ENCODE data around the gene PRKACA. TPM values are rescaled to one million over a fixed set of nuclear protein-coding genes. Genes with fewer than 3 reads are reported as not detected.
"Not testable (repeated sequence)": the region's sequence is repeated elsewhere in the genome, so short reads cannot be mapped to it uniquely, and the experiment has no call there.

Gene PRKACA
- total RNA-seq, 1 donor from 2014 or later, result 87.1 TPM

- Histone ChIP-seq H3K27me3 (ENCODE audit: low read depth) (peaks cover 10% of the 10 kb centered on the region), H3K36me3 (peaks cover 26% of the 10 kb centered on the region), H3K27ac (no peak overlapping the region), H3K4me3 (no peak overlapping the region), H3K9me3 (no peaks in the 10 kb centered on the region), H3K4me1 (peaks cover 7% of the 10 kb centered on the region)
- intact Hi-C loops (cut with DNase I), result no loop called here
- DNase-seq, result no peak
- TF ChIP-seq CTCF (IDR thresholded peaks at IDR 0.05), result no peak
- no peak for ATAC-seq
Observed at GRCh38 chr19:14054099-14054498, 63.5 kb downstream of the PRKACA start.

- intact Hi-C loops (cut with DNase I), result no loop called here
- peaks cover 4% of the 10 kb centered on the region for H3K27me3 ChIP-seq (ENCODE audit: low read depth)
- TF ChIP-seq CTCF (IDR thresholded peaks at IDR 0.05), result no peak
- peaks cover 7% of the 10 kb centered on the region for H3K4me1 ChIP-seq
- no peaks in the 10 kb centered on the region for H3K9me3 ChIP-seq
- no peak overlapping the region for H3K4me3 ChIP-seq
- DNase-seq (no peak), ATAC-seq (no peak)
- peaks cover 29% of the 10 kb centered on the region for H3K36me3 ChIP-seq
- H3K27ac ChIP-seq, result no peak overlapping the region
Observed at GRCh38 chr19:14053500-14053899, 64.1 kb downstream of the PRKACA start.

- no peak for TF ChIP-seq CTCF (IDR thresholded peaks at IDR 0.05)
- Histone ChIP-seq H3K27ac (no peak overlapping the region), H3K4me1 (peaks cover 7% of the 10 kb centered on the region), H3K4me3 (no peak overlapping the region), H3K36me3 (peaks cover 29% of the 10 kb centered on the region), H3K27me3 (ENCODE audit: low read depth) (no peaks in the 10 kb centered on the region), H3K9me3 (no peaks in the 10 kb centered on the region)
- intact Hi-C loops (cut with DNase I), result no loop called here
- ATAC-seq, result no peak
- no peak for DNase-seq
Observed at GRCh38 chr19:14053032-14053431, 64.5 kb downstream of the PRKACA start.

- Histone ChIP-seq H3K27ac (no peak overlapping the region), H3K9me3 (no peaks in the 10 kb centered on the region), H3K4me1 (peaks cover 3% of the 10 kb centered on the region), H3K36me3 (peaks cover 29% of the 10 kb centered on the region), H3K27me3 (ENCODE audit: low read depth) (no peaks in the 10 kb centered on the region), H3K4me3 (no peak overlapping the region)
- intact Hi-C loops (cut with DNase I), result no loop called here
- no peak for TF ChIP-seq CTCF (IDR thresholded peaks at IDR 0.05)
- no peak for DNase-seq
- ATAC-seq, result no peak
Observed at GRCh38 chr19:14052470-14052869, 65.1 kb downstream of the PRKACA start.

GRCh38 chr19:14051980-14052379 lies 65.6 kb downstream of the PRKACA start:
- H3K4me3 ChIP-seq, result no peak overlapping the region
- no peak for ATAC-seq
- no peaks in the 10 kb centered on the region for H3K27me3 ChIP-seq (ENCODE audit: low read depth)
- peaks cover under 1% of the 10 kb centered on the region for H3K4me1 ChIP-seq
- TF ChIP-seq CTCF (IDR thresholded peaks at IDR 0.05), result no peak
- H3K27ac ChIP-seq, result no peak overlapping the region
- H3K9me3 ChIP-seq, result no peaks in the 10 kb centered on the region
- DNase-seq, result no peak
- intact Hi-C loops (cut with DNase I), result no loop called here
- peaks cover 29% of the 10 kb centered on the region for H3K36me3 ChIP-seq

GRCh38 chr19:14050961-14051360 lies 66.6 kb downstream of the PRKACA start:
- H3K4me3 ChIP-seq; ATAC-seq; H3K9me3 ChIP-seq; intact Hi-C loops (cut with DNase I); H3K27ac ChIP-seq; H3K27me3 ChIP-seq (ENCODE audit: low read depth); H3K4me1 ChIP-seq; DNase-seq: not testable (repeated sequence)
- peaks cover 29% of the 10 kb centered on the region for H3K36me3 ChIP-seq

Data from lower lobe of right lung (tissue), 2 donors.